Gastroesophageal sphincter (tissue), 4 donors: ENCODE measurements around the gene FOXO6. TPM values are rescaled to one million over a fixed set of nuclear protein-coding genes. Genes with fewer than 3 reads are reported as not detected.

Experiments
- ATAC-seq: fragments of 150-250 bp; one replicate; pipeline ENCODE4 v1.9.1; 2016; ENCODE audit warnings: mild to moderate bottlenecking, moderate library complexity
- H3K27ac ChIP-seq, 4 donors: fragments of 200-600 bp; sonication (generic) in 3 of 4; 1 replicate in 3 of 4; 2 replicates in 1 of 4; pipeline ENCODE4 v1.5.1; 2016 to 2019
- H3K27me3 ChIP-seq: fragments of 200-600 bp; sonication (generic); one replicate; pipeline ENCODE4 v1.5.1; 2019
- H3K36me3 ChIP-seq, 2 donors: fragments of 200-600 bp; sonication (generic); one replicate each; pipeline ENCODE4 v1.5.1; 2019; ENCODE audit warnings: control low read depth in 1 of 2
- H3K4me1 ChIP-seq, 3 donors: fragments of 200-600 bp; sonication (generic); 1 replicate in 2 of 3; 2 replicates in 1 of 3; pipeline ENCODE4 v1.5.1; 2016 to 2019; ENCODE audit warnings: control low read depth in 2 of 3
- H3K4me3 ChIP-seq, 2 donors: fragments of 200-600 bp; sonication (generic); one replicate each; pipeline ENCODE4 v1.5.1; 2019; ENCODE audit warnings: mild to moderate bottlenecking in 1 of 2, moderate library complexity in 1 of 2
- H3K9me3 ChIP-seq, 3 donors: fragments of 200-600 bp; sonication (generic); one replicate each; pipeline ENCODE4 v1.5.1; 2017 to 2019; ENCODE audit warnings: control low read depth in 2 of 3
- EP300 ChIP-seq: sonication (generic); formaldehyde crosslinking; IDR thresholded peaks from one replicate; pipeline ENCODE4 v1.6.1; 2017; ENCODE audit warnings: antibody characterized with exemption, mild to moderate bottlenecking
- POLR2A ChIP-seq, 2 donors: fragments of 450-650 bp; IDR thresholded peaks; one replicate each; pipeline ENCODE4 v1.6.1; 2017; ENCODE audit warnings: antibody characterized with exemption in 2 of 2, mild to moderate bottlenecking in 2 of 2, moderate library complexity in 1 of 2
- POLR2AphosphoS5 ChIP-seq: sonication (generic); formaldehyde crosslinking; IDR thresholded peaks from one replicate; pipeline ENCODE4 v1.6.1; 2017; ENCODE audit warnings: antibody characterized with exemption
- WGBS, 2 donors: methylation state at CpG; one replicate each; pipeline ENCODE4 v1.1.5; 2018; ENCODE audit warnings: low coverage in 1 of 2; 5-methylcytosine and 5-hydroxymethylcytosine counted together
- total RNA-seq, 4 donors: library from RNA; depleted of rRNA; stranded (reverse); fragments of >200 nt; gene quantifications; one replicate each; pipeline ENCODE4 v1.1.0, GENCODE V29; 2016
- TF ChIP-seq, protein P1 (sequence below), 4 experiments: fragments of 200-600 bp in 2 of 4; fragments of 450-650 bp in 2 of 4; sonication (generic) in 1 of 4; IDR thresholded peaks; one replicate each; pipeline ENCODE4 v1.5.1; 2017 to 2019; ENCODE audit warnings: antibody characterized with exemption in 4 of 4, mild to moderate bottlenecking in 2 of 4, moderate library complexity in 2 of 4

Gene FOXO6
- total RNA-seq, 4 donors from 2014 or later: 0.27 to 2.2 (median 1.9) TPM

DNA sequence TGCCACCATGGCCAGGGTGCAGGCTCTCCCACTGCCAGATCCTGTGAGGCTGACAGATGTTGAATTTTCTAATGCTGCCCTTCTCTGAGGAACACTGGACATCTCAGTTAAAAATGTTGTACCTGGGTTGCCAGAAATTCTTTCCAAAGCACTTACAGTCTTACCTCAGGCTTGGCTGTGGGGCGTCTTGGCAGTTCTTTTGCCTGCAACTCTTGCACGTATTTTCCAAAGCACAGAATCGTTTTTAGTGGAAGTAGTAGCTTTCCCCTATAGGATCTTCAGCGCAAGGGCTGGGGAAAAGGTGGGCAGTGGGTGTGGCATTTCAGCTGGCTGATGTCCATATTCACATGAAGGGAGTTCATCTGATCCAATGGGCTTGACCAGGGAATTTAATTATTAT is 69.3 kb downstream of the FOXO6 start:
- no peak for ATAC-seq
- Histone ChIP-seq H3K4me3 (no peak overlapping the region), H3K4me1 (peaks cover 2 to 45% (median 24%) of the 10 kb centered on the region in 3 donors), H3K36me3 (no peaks in the 10 kb centered on the region), H3K27me3 (no peaks in the 10 kb centered on the region), H3K27ac (peak overlapping the region in 3 of 4 donors; percentile 5 to 77 (median 63)), H3K9me3 (no peaks in the 10 kb centered on the region)
- 40% methylated on average over 1 of the region's 4 CpGs; no CpG with 5 or more reads in 1 of the 2 donors for WGBS, 2 donors
- TF ChIP-seq, protein P1, sequence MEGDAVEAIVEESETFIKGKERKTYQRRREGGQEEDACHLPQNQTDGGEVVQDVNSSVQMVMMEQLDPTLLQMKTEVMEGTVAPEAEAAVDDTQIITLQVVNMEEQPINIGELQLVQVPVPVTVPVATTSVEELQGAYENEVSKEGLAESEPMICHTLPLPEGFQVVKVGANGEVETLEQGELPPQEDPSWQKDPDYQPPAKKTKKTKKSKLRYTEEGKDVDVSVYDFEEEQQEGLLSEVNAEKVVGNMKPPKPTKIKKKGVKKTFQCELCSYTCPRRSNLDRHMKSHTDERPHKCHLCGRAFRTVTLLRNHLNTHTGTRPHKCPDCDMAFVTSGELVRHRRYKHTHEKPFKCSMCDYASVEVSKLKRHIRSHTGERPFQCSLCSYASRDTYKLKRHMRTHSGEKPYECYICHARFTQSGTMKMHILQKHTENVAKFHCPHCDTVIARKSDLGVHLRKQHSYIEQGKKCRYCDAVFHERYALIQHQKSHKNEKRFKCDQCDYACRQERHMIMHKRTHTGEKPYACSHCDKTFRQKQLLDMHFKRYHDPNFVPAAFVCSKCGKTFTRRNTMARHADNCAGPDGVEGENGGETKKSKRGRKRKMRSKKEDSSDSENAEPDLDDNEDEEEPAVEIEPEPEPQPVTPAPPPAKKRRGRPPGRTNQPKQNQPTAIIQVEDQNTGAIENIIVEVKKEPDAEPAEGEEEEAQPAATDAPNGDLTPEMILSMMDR (IDR thresholded peaks at IDR 0.05): no peak
- TF ChIP-seq POLR2A (IDR thresholded peaks at IDR 0.05) (no peak), EP300 (no peak), POLR2AphosphoS5 (no peak)

DNA sequence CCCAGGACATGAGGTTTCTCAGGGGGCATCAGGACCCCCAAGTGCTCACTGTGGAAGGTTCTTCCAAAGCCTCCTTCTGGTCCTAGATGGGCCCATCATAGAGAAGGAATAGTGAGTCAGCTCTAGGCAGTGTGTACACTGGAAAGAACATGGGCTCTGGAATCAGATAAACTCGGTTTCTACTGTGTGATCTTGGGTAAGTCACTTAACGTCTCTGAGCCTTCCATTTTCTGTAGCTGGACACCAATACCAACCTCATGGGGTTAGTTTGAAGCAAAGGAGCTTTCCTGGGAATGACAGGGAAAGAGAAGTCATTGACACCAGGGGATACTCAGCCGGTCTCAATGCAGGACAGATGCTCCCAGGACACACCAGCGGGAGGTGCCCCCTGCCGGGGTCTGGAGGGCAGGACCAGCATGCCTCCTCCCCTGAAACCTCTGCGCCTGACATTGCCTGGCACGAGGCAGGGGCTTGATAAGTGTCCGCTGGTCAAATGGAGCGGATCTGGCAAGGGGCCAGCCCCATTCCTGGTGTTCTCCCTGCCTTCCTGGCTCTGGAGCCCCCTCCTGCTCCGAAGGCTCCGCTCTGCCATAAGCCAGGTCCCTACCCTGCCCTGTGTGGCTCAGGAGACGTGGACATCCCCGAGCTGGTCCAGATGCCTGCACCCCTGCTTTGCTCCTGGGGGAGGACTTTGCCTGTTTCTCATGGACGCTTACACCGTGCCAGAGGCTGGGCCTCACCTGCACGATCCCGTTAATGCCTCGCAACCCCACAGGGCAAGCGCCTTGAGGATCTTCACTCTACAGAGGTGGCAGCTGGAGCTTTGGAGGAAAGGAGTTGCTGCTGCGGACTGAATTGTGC is 70.5 kb downstream of the FOXO6 start:
- 59 to 72% methylated on average over 5 of the region's 20 CpGs for WGBS, 2 donors
- Histone ChIP-seq H3K27ac (peak overlapping the region in 3 of 4 donors; percentile 77 to 79 (median 79)), H3K9me3 (no peaks in the 10 kb centered on the region), H3K4me1 (peaks cover 2 to 45% (median 24%) of the 10 kb centered on the region in 3 donors), H3K4me3 (no peak overlapping the region), H3K36me3 (no peaks in the 10 kb centered on the region), H3K27me3 (no peaks in the 10 kb centered on the region)
- TF ChIP-seq POLR2A (IDR thresholded peaks at IDR 0.05) (no peak), EP300 (no peak), POLR2AphosphoS5 (no peak)
- TF ChIP-seq, protein P1 (IDR thresholded peaks at IDR 0.05): no peak
- no peak for ATAC-seq

Other genes with a start within 250 kb of the FOXO6 start
- 100 to 1,000 TPM in 1 of 4 donors, 10 to 100 TPM in 3; 45.6 to 102 (median 82.5) TPM for gene SCMH1, start 119.1 kb upstream of the FOXO6 start, total RNA-seq
- gene EDN2, start 123.2 kb downstream of the FOXO6 start, total RNA-seq: 1 to 10 TPM in 1 of 4 donors, under 1 TPM in 1, not detected in 2; 0.50 to 1.1 TPM